ENCODE measurements around the gene NAGS.
"Not testable (repeated sequence)": the region's sequence is repeated elsewhere in the genome, so short reads cannot be mapped to it uniquely, and the experiment has no call there.

NAGS gene

GRCh38 chr17:44004077-44004760 lies at the start of gene NAGS:
TSS of gene NAGS (plus strand) at chr17:44004622. CDS start at chr17:44004664, 42 bp downstream.
- DNase-seq (ENCODE audit: low read depth) = no peak

GRCh38 chr17:43956222-43956621 lies 48.2 kb upstream of the NAGS start:
- no peak for DNase-seq (ENCODE audit: low read depth)

- DNase-seq (ENCODE audit: low read depth) = no peak
These were observed 45.6 kb upstream of the NAGS start for GRCh38 chr17:43958748-43959352.

- DNase-seq (ENCODE audit: low read depth) = not testable (repeated sequence)
These were observed 43.1 kb upstream of the NAGS start for GRCh38 chr17:43961292-43961691.

- no peak for DNase-seq (ENCODE audit: low read depth)
These were observed 42.5 kb upstream of the NAGS start for GRCh38 chr17:43961954-43962353.

GRCh38 chr17:43962479-43962878 lies 41.9 kb upstream of the NAGS start:
- no peak for DNase-seq (ENCODE audit: low read depth)

GRCh38 chr17:43966276-43966675 lies 38.1 kb upstream of the NAGS start:
- no peak for DNase-seq (ENCODE audit: low read depth)

- no peak for DNase-seq (ENCODE audit: low read depth)
These were observed 37.1 kb upstream of the NAGS start for GRCh38 chr17:43967251-43967875.

- no peak for DNase-seq (ENCODE audit: low read depth)
These were observed 34.1 kb upstream of the NAGS start for GRCh38 chr17:43970366-43970765.

- DNase-seq (ENCODE audit: low read depth) = not testable (repeated sequence)
These were observed 33.0 kb upstream of the NAGS start for GRCh38 chr17:43971436-43971835.

GRCh38 chr17:43972444-43973212 lies 31.8 kb upstream of the NAGS start:
- not testable (repeated sequence) for DNase-seq (ENCODE audit: low read depth)

GRCh38 chr17:43974382-43975266 lies 29.8 kb upstream of the NAGS start:
- DNase-seq (ENCODE audit: low read depth) = no peak

- no peak for DNase-seq (ENCODE audit: low read depth)
These were observed 28.5 kb upstream of the NAGS start for GRCh38 chr17:43975898-43976297.

- no peak for DNase-seq (ENCODE audit: low read depth)
These were observed 27.2 kb upstream of the NAGS start for GRCh38 chr17:43976963-43977837.

- no peak for DNase-seq (ENCODE audit: low read depth)
These were observed 26.3 kb upstream of the NAGS start for GRCh38 chr17:43978078-43978477.

GRCh38 chr17:43979011-43979410 lies 25.4 kb upstream of the NAGS start:
- DNase-seq (ENCODE audit: low read depth) = no peak

GRCh38 chr17:43979671-43980070 lies 24.8 kb upstream of the NAGS start:
- DNase-seq (ENCODE audit: low read depth) = no peak

GRCh38 chr17:43982171-43982570 lies 22.3 kb upstream of the NAGS start:
- no peak for DNase-seq (ENCODE audit: low read depth)

GRCh38 chr17:43983196-43983514 lies 21.3 kb upstream of the NAGS start:
- DNase-seq (ENCODE audit: low read depth) = no peak

GRCh38 chr17:43983515-43984411 lies 20.7 kb upstream of the NAGS start:
- DNase-seq (ENCODE audit: low read depth) = no peak

Data from activated T-cell treated with anti-CD3 and anti-CD28 coated beads for 48 hours (primary cell).